ENCODE measurements around the gene PRM2.

PRM2 gene, protein sequence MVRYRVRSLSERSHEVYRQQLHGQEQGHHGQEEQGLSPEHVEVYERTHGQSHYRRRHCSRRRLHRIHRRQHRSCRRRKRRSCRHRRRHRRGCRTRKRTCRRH

DNA sequence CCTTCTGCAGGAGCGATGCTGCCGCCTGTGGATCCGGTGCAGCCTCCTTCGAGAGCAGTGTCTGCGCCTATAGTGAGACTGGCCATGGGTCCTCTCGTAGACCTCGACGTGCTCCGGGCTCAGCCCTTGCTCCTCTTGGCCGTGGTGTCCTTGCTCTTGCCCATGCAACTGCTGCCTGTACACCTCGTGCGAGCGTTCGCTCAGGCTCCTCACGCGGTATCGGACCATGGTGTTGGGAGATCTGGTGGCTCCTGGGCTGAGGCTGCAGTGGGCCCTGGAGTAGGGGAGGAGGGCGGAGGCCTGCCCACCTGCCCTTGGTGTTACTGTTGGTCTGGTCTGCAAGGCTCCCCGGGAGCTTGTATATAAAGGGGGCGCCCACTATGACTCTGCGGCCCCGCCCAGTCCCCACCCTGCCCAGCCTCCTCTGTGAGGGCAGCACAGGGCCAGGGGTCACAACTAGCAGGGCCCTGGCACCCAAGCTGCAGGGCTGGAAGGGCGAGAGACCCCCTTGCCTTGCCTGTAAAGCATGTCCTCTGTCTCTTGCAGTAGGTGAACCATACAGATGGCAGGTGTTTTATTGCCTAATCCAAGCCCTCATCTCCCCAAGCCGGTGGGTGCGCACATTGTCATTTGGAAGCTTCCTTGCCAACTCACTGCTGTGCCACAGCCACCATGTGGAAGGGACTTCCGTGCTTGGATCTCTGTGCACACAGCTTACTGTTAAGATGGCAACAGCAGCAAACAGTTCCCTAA lies at the start of gene PRM2:
TSS of gene PRM2 (minus strand) at position 338 of the 753 bp plus-strand sequence. CDS start at position 228, 110 bp downstream.
- no peaks in the 10 kb centered on the region for H3K9me3 ChIP-seq (ENCODE audit: insufficient read depth, low read length, severe bottlenecking)
- no peak for TF ChIP-seq EZH2 (IDR thresholded peaks at IDR 0.05; ENCODE audit: borderline replicate concordance, low read depth, low read length, severe bottlenecking)
- TF ChIP-seq, protein P1, sequence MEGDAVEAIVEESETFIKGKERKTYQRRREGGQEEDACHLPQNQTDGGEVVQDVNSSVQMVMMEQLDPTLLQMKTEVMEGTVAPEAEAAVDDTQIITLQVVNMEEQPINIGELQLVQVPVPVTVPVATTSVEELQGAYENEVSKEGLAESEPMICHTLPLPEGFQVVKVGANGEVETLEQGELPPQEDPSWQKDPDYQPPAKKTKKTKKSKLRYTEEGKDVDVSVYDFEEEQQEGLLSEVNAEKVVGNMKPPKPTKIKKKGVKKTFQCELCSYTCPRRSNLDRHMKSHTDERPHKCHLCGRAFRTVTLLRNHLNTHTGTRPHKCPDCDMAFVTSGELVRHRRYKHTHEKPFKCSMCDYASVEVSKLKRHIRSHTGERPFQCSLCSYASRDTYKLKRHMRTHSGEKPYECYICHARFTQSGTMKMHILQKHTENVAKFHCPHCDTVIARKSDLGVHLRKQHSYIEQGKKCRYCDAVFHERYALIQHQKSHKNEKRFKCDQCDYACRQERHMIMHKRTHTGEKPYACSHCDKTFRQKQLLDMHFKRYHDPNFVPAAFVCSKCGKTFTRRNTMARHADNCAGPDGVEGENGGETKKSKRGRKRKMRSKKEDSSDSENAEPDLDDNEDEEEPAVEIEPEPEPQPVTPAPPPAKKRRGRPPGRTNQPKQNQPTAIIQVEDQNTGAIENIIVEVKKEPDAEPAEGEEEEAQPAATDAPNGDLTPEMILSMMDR (IDR thresholded peaks at IDR 0.05; ENCODE audit: borderline replicate concordance, extremely low read depth, low read length, poor library complexity, severe bottlenecking), result no peak
- no peak for DNase-seq
- H2AFZ ChIP-seq (ENCODE audit: low read depth, low read length), result no peak within 1 kb of the TSS
- no peaks in the 10 kb centered on the region for H4K20me1 ChIP-seq (ENCODE audit: insufficient read depth, low read length)
- H3K4me2 ChIP-seq (ENCODE audit: insufficient read depth, low read length), result no peak within 1 kb of the TSS
- no peak for ATAC-seq (ENCODE audit: insufficient read depth, low read depth)
- H3K79me2 ChIP-seq (ENCODE audit: insufficient read depth, low read length), result no peaks in the 10 kb centered on the region
- no peaks in the 10 kb centered on the region for H3K27me3 ChIP-seq (ENCODE audit: insufficient read depth, low read length, poor library complexity)
- H3K9ac ChIP-seq (ENCODE audit: low read depth, low read length), result no peak within 1 kb of the TSS
- no peaks in the 10 kb centered on the region for H3K4me1 ChIP-seq (ENCODE audit: insufficient read depth, low read length)
- H3K4me3 ChIP-seq (ENCODE audit: low read depth in 1 of 2, low read length in 2 of 2), result no peak within 1 kb of the TSS
- no peaks in the 10 kb centered on the region for H3K36me3 ChIP-seq (ENCODE audit: insufficient read depth, low read length)
- no peak within 1 kb of the TSS for H3K27ac ChIP-seq (ENCODE audit: low read length)

DNA sequence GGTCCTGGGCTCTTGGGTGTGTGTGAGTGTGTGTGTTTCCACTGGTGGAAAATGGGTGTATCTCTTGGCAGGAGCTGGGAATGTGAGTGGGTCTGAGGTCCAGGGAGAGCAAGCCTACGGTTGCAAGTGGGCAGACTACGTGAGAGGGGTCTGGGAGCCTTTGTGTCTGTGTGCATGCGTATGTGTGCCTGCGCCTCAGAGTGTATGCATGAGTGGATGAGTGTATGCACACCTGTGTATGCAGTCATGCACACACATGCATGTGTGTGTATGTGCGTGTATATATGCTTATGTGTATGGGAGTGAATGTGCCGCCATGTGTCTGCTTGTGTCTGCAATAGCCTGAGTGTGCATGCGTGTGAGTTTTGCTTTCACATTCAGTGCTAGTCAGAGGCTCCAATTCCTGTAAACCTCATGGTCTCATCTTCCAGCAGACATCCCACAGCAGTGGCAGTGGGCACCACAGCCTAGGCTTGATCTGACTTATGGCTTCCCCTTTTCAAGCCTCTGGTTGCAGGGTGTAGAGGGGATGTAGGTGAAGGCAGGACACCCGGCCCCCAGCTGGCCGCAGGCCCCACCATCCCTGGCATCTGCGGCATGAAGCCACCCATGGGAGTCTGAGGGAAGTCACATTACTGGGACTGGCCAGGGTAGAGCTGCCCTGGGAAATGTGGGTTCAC lies 49.3 kb upstream of the PRM2 start:
- TF ChIP-seq, protein P1 (IDR thresholded peaks at IDR 0.05; ENCODE audit: borderline replicate concordance, extremely low read depth, low read length, poor library complexity, severe bottlenecking), result no peak
- no peak for TF ChIP-seq EZH2 (IDR thresholded peaks at IDR 0.05; ENCODE audit: borderline replicate concordance, low read depth, low read length, severe bottlenecking)
- Histone ChIP-seq H3K4me1 (ENCODE audit: insufficient read depth, low read length) (peaks cover 17% of the 10 kb centered on the region), H2AFZ (ENCODE audit: low read depth, low read length) (no peak overlapping the region), H3K27ac (ENCODE audit: low read length) (no peak overlapping the region), H3K36me3 (ENCODE audit: insufficient read depth, low read length) (no peaks in the 10 kb centered on the region), H3K9ac (ENCODE audit: low read depth, low read length) (no peak overlapping the region), H3K79me2 (ENCODE audit: insufficient read depth, low read length) (no peaks in the 10 kb centered on the region), H3K4me3 (ENCODE audit: low read depth in 1 of 2, low read length in 2 of 2) (no peak overlapping the region), H4K20me1 (ENCODE audit: insufficient read depth, low read length) (peaks cover 3% of the 10 kb centered on the region; the same call in 1 of the 2 replicates), H3K9me3 (ENCODE audit: insufficient read depth, low read length, severe bottlenecking) (no peaks in the 10 kb centered on the region), H3K4me2 (ENCODE audit: insufficient read depth, low read length) (no peak overlapping the region), H3K27me3 (ENCODE audit: insufficient read depth, low read length, poor library complexity) (no peaks in the 10 kb centered on the region)
- DNase-seq (no peak), ATAC-seq (ENCODE audit: insufficient read depth, low read depth) (no peak)

GRCh38 chr16:11323551-11324336 lies 47.5 kb upstream of the PRM2 start:
- no peak for TF ChIP-seq EZH2 (IDR thresholded peaks at IDR 0.05; ENCODE audit: borderline replicate concordance, low read depth, low read length, severe bottlenecking)
- TF ChIP-seq, protein P1 (IDR thresholded peaks at IDR 0.05; ENCODE audit: borderline replicate concordance, extremely low read depth, low read length, poor library complexity, severe bottlenecking), result no peak
- no peaks in the 10 kb centered on the region for H3K36me3 ChIP-seq (ENCODE audit: insufficient read depth, low read length)
- H3K4me2 ChIP-seq (ENCODE audit: insufficient read depth, low read length), result no peak overlapping the region
- no peak for ATAC-seq (ENCODE audit: insufficient read depth, low read depth)
- H3K4me3 ChIP-seq (ENCODE audit: low read depth in 1 of 2, low read length in 2 of 2), result no peak overlapping the region
- H3K27ac ChIP-seq (ENCODE audit: low read length), result no peak overlapping the region
- no peak overlapping the region for H3K9ac ChIP-seq (ENCODE audit: low read depth, low read length)
- H3K9me3 ChIP-seq (ENCODE audit: insufficient read depth, low read length, severe bottlenecking), result no peaks in the 10 kb centered on the region
- H3K79me2 ChIP-seq (ENCODE audit: insufficient read depth, low read length), result no peaks in the 10 kb centered on the region
- peaks cover 3% of the 10 kb centered on the region; the same call in 1 of the 2 replicates for H4K20me1 ChIP-seq (ENCODE audit: insufficient read depth, low read length)
- no peak overlapping the region for H2AFZ ChIP-seq (ENCODE audit: low read depth, low read length)
- peaks cover 11% of the 10 kb centered on the region for H3K4me1 ChIP-seq (ENCODE audit: insufficient read depth, low read length)
- no peak for DNase-seq
- H3K27me3 ChIP-seq (ENCODE audit: insufficient read depth, low read length, poor library complexity), result no peaks in the 10 kb centered on the region
